Progenitor cell of endocrine pancreas (in vitro differentiated cells): Measurements from ENCODE around the gene HOXD9. TPM values are rescaled to one million over a fixed set of nuclear protein-coding genes. Genes with fewer than 3 reads are reported as not detected.

Source experiments
- DNase-seq: peaks from one replicate; pipeline ENCODE4 v3.0.0; 2021; ENCODE audit warnings: low spot score; ENCODE audit not compliant: unreplicated experiment
- H3K27ac Mint-ChIP-seq: 2 replicates; pipeline ENCODE4 v1.8.0; 2021; ENCODE audit warnings: mild to moderate bottlenecking, moderate library complexity, mixed read lengths
- H3K27me3 Mint-ChIP-seq: 2 replicates; pipeline ENCODE4 v1.8.0; 2021; ENCODE audit warnings: mixed read lengths
- H3K36me3 Mint-ChIP-seq: 2 replicates; pipeline ENCODE4 v1.8.0; 2022; ENCODE audit warnings: mixed read lengths; ENCODE audit not compliant: insufficient read depth
- H3K4me1 Mint-ChIP-seq: 2 replicates; pipeline ENCODE4 v1.8.0; 2021; ENCODE audit warnings: low read depth, mixed read lengths
- H3K4me3 Mint-ChIP-seq: 2 replicates; pipeline ENCODE4 v1.8.0; 2021; ENCODE audit warnings: low read depth, mild to moderate bottlenecking, moderate library complexity, mixed read lengths
- H3K9me3 Mint-ChIP-seq: 2 replicates; pipeline ENCODE4 v1.8.0; 2021; ENCODE audit warnings: low read depth, mixed read lengths
- total RNA-seq: library from RNA; stranded (reverse); gene quantifications from 2 replicates; pipeline ENCODE4 v1.2.1, GENCODE V29; 2021
- TF ChIP-seq, protein P1 (sequence below): fragments of 200-600 bp; sonication (generic); IDR thresholded peaks from one replicate; pipeline ENCODE4 v1.5.0; 2021; ENCODE audit warnings: antibody characterized with exemption, mild to moderate bottlenecking; ENCODE audit not compliant: unreplicated experiment

The HOXD9 gene
- total RNA-seq, 1 donor from 2014 or later: not detected

DNA sequence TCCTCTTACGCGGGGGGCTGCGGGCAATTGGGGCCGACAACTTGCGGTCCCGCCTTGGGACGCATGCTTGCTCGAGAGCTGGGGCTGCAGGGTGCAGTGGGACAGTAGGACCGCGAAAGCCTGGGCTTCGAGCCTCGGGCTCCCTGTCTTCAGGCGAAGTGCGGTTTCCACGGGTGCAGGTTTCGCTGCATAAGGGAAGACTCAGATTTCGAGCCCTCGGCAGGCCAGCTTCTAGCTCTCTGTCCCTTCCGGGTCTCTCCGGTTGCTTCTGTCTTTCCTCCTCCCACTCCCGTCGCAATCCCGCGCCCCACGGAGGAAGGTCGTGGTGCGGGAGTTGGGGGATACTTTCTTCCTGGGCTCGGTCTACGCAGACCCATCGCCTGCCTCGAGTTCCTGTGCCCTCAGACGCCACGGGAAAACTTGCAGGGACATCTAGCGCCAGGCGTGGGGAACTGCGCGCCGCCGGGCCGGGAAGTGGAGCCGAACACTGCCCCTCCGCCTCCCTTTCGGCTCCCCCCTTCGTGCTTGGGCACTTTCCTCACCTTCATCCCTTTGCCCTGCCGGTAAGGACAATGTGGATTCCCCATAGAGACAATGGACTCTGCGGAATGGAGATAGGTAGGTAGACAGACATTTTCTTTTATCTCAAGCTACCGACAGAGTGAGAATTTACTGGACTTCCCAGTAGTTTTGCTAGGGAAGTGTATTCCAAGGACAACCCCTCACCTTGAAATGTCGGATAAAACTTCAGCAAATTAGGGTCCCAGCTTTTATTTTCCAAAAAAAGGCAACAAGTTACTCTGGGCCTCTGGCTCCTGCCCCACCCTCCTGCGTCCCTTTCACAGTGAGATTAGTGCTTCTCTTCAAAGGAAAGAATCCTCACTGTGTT is 34.2 kb upstream of the HOXD9 start:
- Mint-ChIP-seq H3K9me3 (no peaks in the 10 kb centered on the region), H3K27ac (no peak overlapping the region), H3K36me3 (no peaks in the 10 kb centered on the region), H3K4me3 (peak overlapping the region; percentile 67), H3K4me1 (peaks cover 3% of the 10 kb centered on the region), H3K27me3 (peaks cover 92% of the 10 kb centered on the region)
- TF ChIP-seq, protein P1, sequence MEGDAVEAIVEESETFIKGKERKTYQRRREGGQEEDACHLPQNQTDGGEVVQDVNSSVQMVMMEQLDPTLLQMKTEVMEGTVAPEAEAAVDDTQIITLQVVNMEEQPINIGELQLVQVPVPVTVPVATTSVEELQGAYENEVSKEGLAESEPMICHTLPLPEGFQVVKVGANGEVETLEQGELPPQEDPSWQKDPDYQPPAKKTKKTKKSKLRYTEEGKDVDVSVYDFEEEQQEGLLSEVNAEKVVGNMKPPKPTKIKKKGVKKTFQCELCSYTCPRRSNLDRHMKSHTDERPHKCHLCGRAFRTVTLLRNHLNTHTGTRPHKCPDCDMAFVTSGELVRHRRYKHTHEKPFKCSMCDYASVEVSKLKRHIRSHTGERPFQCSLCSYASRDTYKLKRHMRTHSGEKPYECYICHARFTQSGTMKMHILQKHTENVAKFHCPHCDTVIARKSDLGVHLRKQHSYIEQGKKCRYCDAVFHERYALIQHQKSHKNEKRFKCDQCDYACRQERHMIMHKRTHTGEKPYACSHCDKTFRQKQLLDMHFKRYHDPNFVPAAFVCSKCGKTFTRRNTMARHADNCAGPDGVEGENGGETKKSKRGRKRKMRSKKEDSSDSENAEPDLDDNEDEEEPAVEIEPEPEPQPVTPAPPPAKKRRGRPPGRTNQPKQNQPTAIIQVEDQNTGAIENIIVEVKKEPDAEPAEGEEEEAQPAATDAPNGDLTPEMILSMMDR: peak; percentile 76
- DNase-seq: no peak

DNA sequence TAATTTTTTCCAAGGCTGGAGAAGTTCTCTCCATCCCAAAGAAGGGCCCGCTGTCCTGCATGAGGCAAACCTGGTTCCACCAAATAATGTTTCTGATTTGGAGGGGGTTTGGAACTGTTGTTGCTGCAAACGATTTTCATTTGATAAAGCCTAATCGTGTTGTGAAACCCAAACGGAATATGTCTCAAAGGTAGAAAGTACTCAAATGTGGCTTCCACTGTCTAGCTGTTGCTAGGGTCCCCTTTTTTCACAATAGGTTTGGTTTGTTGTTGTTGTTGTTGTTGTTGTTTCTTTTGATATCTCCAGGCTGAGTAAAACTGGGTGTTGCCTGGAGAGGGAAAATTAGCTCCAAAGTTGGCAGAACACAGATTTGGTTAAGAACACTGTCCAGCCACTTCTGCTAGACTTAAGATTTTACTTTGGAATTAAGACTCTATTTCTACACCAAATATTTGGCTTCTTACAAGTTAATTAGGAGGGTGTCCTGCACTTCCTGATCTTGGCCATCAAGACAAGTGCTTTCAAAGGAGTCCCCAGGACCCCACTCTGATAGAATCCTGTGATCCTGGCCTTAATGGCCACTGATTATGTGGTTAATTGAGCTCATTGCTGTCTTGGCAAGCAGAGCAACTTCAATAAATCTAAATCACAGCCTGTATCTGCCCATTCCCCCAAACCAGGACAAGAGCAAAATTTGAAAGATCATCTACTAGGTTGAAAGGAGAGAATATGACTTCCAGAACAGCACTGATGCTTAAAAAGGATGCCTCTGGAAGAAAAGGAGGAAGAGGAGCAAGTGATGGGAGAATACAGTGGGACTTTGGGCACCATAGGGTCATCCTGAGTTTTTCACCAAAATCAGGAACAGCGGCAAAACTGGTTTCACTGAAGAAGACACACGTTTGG is 33.3 kb upstream of the HOXD9 start:
- H3K36me3 Mint-ChIP-seq: no peaks in the 10 kb centered on the region
- peaks cover 92% of the 10 kb centered on the region for H3K27me3 Mint-ChIP-seq
- DNase-seq: no peak
- no peak overlapping the region for H3K4me3 Mint-ChIP-seq
- H3K9me3 Mint-ChIP-seq: no peaks in the 10 kb centered on the region
- peaks cover 3% of the 10 kb centered on the region for H3K4me1 Mint-ChIP-seq
- TF ChIP-seq, protein P1: no peak
- no peak overlapping the region for H3K27ac Mint-ChIP-seq

DNA sequence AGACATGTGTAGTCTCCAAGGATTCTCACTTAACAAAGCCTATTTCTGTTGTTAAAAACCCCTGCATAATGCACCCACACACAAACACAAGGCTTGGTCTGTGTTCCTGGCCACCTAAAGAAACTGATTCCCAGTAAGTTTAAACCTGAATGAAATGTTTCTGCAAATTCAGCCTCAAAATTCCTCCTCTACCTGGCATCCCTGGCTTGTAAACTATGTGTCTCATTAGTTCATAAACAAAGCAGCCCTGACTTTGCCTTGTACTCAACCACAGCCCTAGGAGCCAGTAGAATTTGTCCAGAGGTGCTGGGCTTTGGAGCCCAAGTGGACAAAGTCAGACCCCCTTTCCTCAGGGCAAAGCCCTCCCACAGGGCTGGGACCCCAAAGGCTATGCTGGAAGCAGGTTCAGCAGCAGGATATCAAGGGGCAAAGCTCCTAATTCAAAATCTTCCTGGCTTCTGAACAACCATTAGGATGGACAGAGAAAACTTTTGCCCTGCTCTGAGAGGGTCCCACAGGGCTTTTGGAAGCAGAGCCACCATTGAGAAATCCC is 32.6 kb upstream of the HOXD9 start:
- H3K36me3 Mint-ChIP-seq: no peaks in the 10 kb centered on the region
- no peak overlapping the region for H3K4me3 Mint-ChIP-seq
- H3K9me3 Mint-ChIP-seq: no peaks in the 10 kb centered on the region
- TF ChIP-seq, protein P1: no peak
- peaks cover 92% of the 10 kb centered on the region for H3K27me3 Mint-ChIP-seq
- no peak overlapping the region for H3K27ac Mint-ChIP-seq
- DNase-seq: no peak
- peaks cover 3% of the 10 kb centered on the region for H3K4me1 Mint-ChIP-seq

DNA sequence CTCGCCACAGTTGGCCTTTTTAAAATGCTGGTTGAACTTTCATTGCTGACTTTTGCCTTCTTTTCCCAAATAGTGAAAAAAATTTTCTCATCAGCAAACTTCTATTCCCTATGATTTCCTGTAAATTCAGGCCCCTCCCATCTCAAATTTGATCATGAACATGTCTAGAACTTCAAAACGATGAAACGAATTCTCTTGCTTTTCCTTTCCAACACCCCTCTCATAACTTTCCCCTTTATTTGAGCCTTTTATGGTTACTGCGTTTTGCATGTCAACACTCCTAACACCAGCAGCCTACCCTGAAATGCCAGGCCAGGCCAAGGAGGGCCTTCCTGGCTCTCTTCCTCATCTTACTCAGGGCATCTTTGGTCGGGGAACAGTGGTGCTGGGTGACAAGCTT is 31.7 kb upstream of the HOXD9 start:
- Mint-ChIP-seq H3K4me3 (no peak overlapping the region), H3K4me1 (peaks cover 3% of the 10 kb centered on the region), H3K36me3 (no peaks in the 10 kb centered on the region), H3K27me3 (peaks cover 92% of the 10 kb centered on the region), H3K9me3 (no peaks in the 10 kb centered on the region), H3K27ac (no peak overlapping the region)
- DNase-seq: no peak
- TF ChIP-seq, protein P1: no peak
